Myocyte (in vitro differentiated cells): ENCODE results near the gene NBEA. TPM values are rescaled to one million over a fixed set of nuclear protein-coding genes. Genes with fewer than 3 reads are reported as not detected.

Experiments used
- DNase-seq: peaks from one replicate; pipeline ENCODE4 v3.0.0-alpha.2; 2012; ENCODE audit warnings: low read depth
- total RNA-seq: library from RNA; depleted of rRNA; stranded (reverse); fragments of >200 nt; gene quantifications from 2 replicates; pipeline ENCODE4 v1.2.3, GENCODE V29; 2014

Gene NBEA
- total RNA-seq, 1 donor from 2014 or later, result 4.2 TPM

GRCh38 chr13:35164324-35164932 lies 222.4 kb downstream of the NBEA start:
- peak; percentile 36 for DNase-seq

- no peak for DNase-seq
Observed at GRCh38 chr13:35165205-35165604, 223.1 kb downstream of the NBEA start.

GRCh38 chr13:35179494-35179893 lies 237.4 kb downstream of the NBEA start:
- DNase-seq, result peak; percentile 47

- DNase-seq, result no peak
Observed at GRCh38 chr13:35179920-35180663, 238.0 kb downstream of the NBEA start.

GRCh38 chr13:35190241-35190640 lies 248.2 kb downstream of the NBEA start:
- no peak for DNase-seq

- no peak for DNase-seq
Observed at GRCh38 chr13:35191883-35192282, 249.8 kb downstream of the NBEA start.

GRCh38 chr13:35198613-35199200 lies 256.6 kb downstream of the NBEA start:
- no peak for DNase-seq

GRCh38 chr13:35208587-35208986 lies 266.5 kb downstream of the NBEA start:
- no peak for DNase-seq

GRCh38 chr13:35210261-35210660 lies 268.2 kb downstream of the NBEA start:
- DNase-seq, result no peak

- DNase-seq, result no peak
Observed at GRCh38 chr13:35211949-35212348, 269.9 kb downstream of the NBEA start.

- DNase-seq, result no peak
Observed at GRCh38 chr13:35213911-35214310, 271.8 kb downstream of the NBEA start.

GRCh38 chr13:35216131-35216530 lies 274.1 kb downstream of the NBEA start:
- DNase-seq, result no peak

- DNase-seq, result no peak
Observed at GRCh38 chr13:35219021-35219420, 277.0 kb downstream of the NBEA start.

- no peak for DNase-seq
Observed at GRCh38 chr13:35225159-35225558, 283.1 kb downstream of the NBEA start.

- DNase-seq, result no peak
Observed at GRCh38 chr13:35225582-35225981, 283.5 kb downstream of the NBEA start.

- no peak for DNase-seq
Observed at GRCh38 chr13:35228536-35228935, 286.5 kb downstream of the NBEA start.

GRCh38 chr13:35231426-35231825 lies 289.4 kb downstream of the NBEA start:
- DNase-seq, result no peak

GRCh38 chr13:35238274-35238673 lies 296.2 kb downstream of the NBEA start:
- no peak for DNase-seq

- DNase-seq, result no peak
Observed at GRCh38 chr13:35252536-35253205, 310.6 kb downstream of the NBEA start.

- DNase-seq, result no peak
Observed at GRCh38 chr13:35255241-35255640, 313.2 kb downstream of the NBEA start.

GRCh38 chr13:35256459-35257148 lies 314.5 kb downstream of the NBEA start:
- no peak for DNase-seq
